MCF 10A (cell line): ENCODE data around the gene TIPARP. TPM values are rescaled to one million over a fixed set of nuclear protein-coding genes. Genes with fewer than 3 reads are reported as not detected.

Experiments
- BruUV-seq: library from RNA; stranded (reverse); fragments of 400-500 nt; replicated peaks from 2 replicates; lab custom pipeline; 2021; lab: Mats Ljungman, UMichigan
- CTCF ChIA-PET: fragments of 300-600 bp; sonication (Branson Sonifier 250); formaldehyde crosslinking; extraction: SDS; loops from one replicate; lab custom pipeline; 2021; ENCODE audit warnings: antibody characterized with exemption, inconsistent platforms; lab: Yijun Ruan, JAX
- POLR2A ChIA-PET: fragments of 300-600, 350-650 bp; sonication (Branson Sonifier 250); formaldehyde crosslinking; extraction: SDS; loops from one replicate; lab custom pipeline; 2020; ENCODE audit warnings: antibody characterized with exemption, inconsistent platforms; lab: Yijun Ruan, JAX
- DNase-seq: peaks from one replicate; pipeline ENCODE4 v3.0.0-alpha.2; 2018; ENCODE audit not compliant: unreplicated experiment
- H3K27ac Mint-ChIP-seq: one replicate; pipeline ENCODE4 v1.8.0; 2022; ENCODE audit warnings: mild to moderate bottlenecking, low read depth, mixed read lengths; ENCODE audit not compliant: unreplicated experiment
- H3K27me3 Mint-ChIP-seq: one replicate; pipeline ENCODE4 v1.8.0; 2022; ENCODE audit warnings: mixed read lengths; ENCODE audit not compliant: insufficient read depth, unreplicated experiment
- H3K36me3 Mint-ChIP-seq: one replicate; pipeline ENCODE4 v1.8.0; 2022; ENCODE audit warnings: mild to moderate bottlenecking, moderate library complexity, mixed read lengths; ENCODE audit not compliant: insufficient read depth, unreplicated experiment
- H3K4me1 Mint-ChIP-seq: one replicate; pipeline ENCODE4 v1.8.0; 2022; ENCODE audit warnings: mixed read lengths; ENCODE audit not compliant: insufficient read depth, unreplicated experiment
- H3K4me3 Mint-ChIP-seq: one replicate; pipeline ENCODE4 v1.8.0; 2022; ENCODE audit warnings: mild to moderate bottlenecking, moderate library complexity, mixed read lengths; ENCODE audit not compliant: unreplicated experiment
- H3K9me3 Mint-ChIP-seq: one replicate; pipeline ENCODE4 v1.8.0; 2022; ENCODE audit warnings: mixed read lengths; ENCODE audit not compliant: unreplicated experiment
- intact Hi-C: fragments of 100-400 bp; cut with micrococcal nuclease; formaldehyde crosslinking; loops from 2 replicates; pipeline ENCODE4 v1.14.1; 2022
- total RNA-seq: library from RNA; stranded (reverse); gene quantifications from 2 replicates; pipeline ENCODE4 v1.2.3, GENCODE V29; 2022
- TF ChIP-seq, protein P1 (sequence below): fragments of 200-600 bp; IDR thresholded peaks from one replicate; pipeline ENCODE4 v1.8.0; 2022; ENCODE audit warnings: antibody characterized with exemption, mild to moderate bottlenecking; ENCODE audit not compliant: unreplicated experiment

The TIPARP gene
- total RNA-seq, 1 experiment from 2014 or later: 50.0 TPM

DNA sequence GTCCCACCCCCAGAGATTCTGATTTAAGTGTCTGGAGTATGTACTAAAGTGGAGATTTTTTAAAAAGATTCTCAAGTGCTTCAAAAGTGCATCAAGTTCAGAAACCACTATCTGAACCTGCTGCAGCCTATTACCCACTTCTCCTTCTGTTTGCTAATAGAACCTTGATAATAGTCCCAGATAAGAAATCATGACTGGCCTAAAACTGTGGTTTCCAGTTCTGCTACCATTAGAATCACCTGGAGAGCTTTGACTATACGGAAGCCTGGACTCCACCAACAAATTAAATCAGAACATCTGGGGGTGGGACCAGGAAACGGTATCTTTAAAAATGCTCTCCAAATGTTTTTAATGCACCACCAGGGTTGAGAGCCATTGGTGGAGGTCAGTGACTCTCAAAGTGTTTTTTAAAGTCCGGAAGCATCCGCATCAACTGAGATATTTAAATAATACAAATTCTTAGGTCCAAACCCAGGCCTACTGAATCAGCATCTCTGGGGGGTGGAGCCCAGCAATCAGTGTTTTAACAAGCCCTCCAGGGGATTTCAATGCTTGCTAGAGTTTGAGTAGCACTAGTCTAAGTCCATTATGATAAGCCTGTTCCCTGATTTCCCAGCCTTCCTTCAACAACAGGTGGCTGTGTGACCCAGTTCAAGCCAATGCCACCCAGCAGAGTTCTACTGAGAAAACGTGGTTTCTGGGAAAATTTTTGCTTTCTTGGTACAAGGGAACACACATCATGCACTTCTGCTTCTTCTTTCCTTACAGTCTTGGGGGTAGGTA, 45.4 kb upstream of the TIPARP start:
- intact Hi-C loops: no loop called here
- H3K27ac Mint-ChIP-seq: no peak overlapping the region
- no TSS peak for BruUV-seq
- POLR2A ChIA-PET: interaction anchor here (0.7 to 2.1 kb wide), 9 partner anchors 9 to 460 kb away, joined by 3 to 16 read pairs (median 4); partner anchors contain the start of gene SSR3
- H3K27me3 Mint-ChIP-seq: no peaks in the 10 kb centered on the region
- H3K36me3 Mint-ChIP-seq: no peaks in the 10 kb centered on the region
- DNase-seq: no peak
- TF ChIP-seq, protein P1, sequence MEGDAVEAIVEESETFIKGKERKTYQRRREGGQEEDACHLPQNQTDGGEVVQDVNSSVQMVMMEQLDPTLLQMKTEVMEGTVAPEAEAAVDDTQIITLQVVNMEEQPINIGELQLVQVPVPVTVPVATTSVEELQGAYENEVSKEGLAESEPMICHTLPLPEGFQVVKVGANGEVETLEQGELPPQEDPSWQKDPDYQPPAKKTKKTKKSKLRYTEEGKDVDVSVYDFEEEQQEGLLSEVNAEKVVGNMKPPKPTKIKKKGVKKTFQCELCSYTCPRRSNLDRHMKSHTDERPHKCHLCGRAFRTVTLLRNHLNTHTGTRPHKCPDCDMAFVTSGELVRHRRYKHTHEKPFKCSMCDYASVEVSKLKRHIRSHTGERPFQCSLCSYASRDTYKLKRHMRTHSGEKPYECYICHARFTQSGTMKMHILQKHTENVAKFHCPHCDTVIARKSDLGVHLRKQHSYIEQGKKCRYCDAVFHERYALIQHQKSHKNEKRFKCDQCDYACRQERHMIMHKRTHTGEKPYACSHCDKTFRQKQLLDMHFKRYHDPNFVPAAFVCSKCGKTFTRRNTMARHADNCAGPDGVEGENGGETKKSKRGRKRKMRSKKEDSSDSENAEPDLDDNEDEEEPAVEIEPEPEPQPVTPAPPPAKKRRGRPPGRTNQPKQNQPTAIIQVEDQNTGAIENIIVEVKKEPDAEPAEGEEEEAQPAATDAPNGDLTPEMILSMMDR: no peak
- H3K9me3 Mint-ChIP-seq: no peaks in the 10 kb centered on the region
- H3K4me3 Mint-ChIP-seq: no peak overlapping the region
- peaks cover 16% of the 10 kb centered on the region for H3K4me1 Mint-ChIP-seq
- CTCF ChIA-PET: interaction anchor here (0.7 to 1.1 kb wide), 3 partner anchors 45 to 454 kb away, joined by 3 read pairs; no protein-coding TSS in a partner anchor

DNA sequence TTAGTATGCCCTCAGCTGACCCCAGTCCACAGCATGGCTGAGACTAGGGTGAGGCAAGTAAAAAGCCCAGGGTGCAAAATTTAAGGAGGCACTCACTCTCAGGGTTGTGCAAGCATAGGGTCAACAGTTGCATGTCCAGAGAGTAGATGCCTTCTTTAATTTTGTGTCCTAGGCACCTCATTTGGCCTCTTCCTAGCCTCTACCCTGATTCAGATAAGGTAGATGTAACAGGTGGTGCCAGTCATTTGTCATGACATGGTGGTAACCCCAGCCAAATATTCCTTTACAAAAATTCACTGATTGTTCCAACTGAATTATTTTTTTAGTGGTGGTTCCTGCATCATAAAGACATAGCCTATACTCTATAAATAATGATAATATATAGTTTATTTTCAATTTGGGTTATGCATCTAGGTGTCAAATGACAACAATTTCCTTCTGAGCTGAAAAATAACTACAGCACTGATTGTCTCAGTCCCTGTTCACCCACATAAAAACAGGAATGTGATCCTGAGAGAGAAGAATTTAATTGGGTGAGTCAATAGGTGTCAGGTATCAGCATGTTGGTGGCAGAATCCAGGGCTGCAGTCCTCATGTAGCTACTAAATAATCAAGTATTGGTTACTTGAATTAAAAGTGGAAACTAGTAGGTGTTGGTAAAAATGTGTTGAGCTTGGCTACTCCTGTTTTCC, 44.2 kb upstream of the TIPARP start:
- DNase-seq: peak; percentile 60
- peaks cover 16% of the 10 kb centered on the region for H3K4me1 Mint-ChIP-seq
- POLR2A ChIA-PET: interaction anchor here (1.3 to 2.1 kb wide), 2 partner anchors 10 to 76 kb away, joined by 4 to 16 read pairs; partner anchors contain the start of gene SSR3

DNA sequence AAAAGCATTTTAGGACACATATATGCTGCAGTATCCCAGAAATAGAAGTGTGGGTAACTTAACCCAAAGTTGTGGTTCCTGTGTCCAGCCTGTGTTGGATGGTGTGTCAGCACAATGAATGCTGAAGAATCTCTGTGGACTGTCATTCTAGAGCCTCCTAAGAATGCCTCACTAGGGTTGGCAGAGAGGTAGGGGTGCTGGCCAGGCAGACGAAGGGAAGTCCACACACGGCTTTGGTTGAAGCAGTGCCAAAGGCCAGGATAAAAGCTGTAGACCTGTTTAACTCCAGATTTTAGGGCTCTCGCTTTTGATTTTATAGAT, 43.7 kb upstream of the TIPARP start:
- intact Hi-C loops: no loop called here
- POLR2A ChIA-PET: interaction anchor here (1.0 to 2.1 kb wide), 3 partner anchors 10 to 458 kb away, joined by 3 to 16 read pairs (median 4); partner anchors contain the start of gene SSR3
- Mint-ChIP-seq H3K9me3 (no peaks in the 10 kb centered on the region), H3K27me3 (no peaks in the 10 kb centered on the region), H3K4me1 (peaks cover 15% of the 10 kb centered on the region), H3K27ac (no peak overlapping the region), H3K4me3 (no peak overlapping the region), H3K36me3 (no peaks in the 10 kb centered on the region)
- BruUV-seq: no TSS peak
- DNase-seq: no peak
- TF ChIP-seq, protein P1: no peak
- CTCF ChIA-PET: interaction anchor here (1.0 to 1.1 kb wide), 3 partner anchors 54 to 825 kb away, joined by 3 to 5 read pairs (median 3); no protein-coding TSS in a partner anchor

More for the DNA sequence above, 44.2 kb upstream of the TIPARP start:
- H3K9me3 Mint-ChIP-seq: no peaks in the 10 kb centered on the region
- no peak overlapping the region for H3K4me3 Mint-ChIP-seq
- no peaks in the 10 kb centered on the region for H3K27me3 Mint-ChIP-seq
- no peaks in the 10 kb centered on the region for H3K36me3 Mint-ChIP-seq
- intact Hi-C loops: no loop called here
- no peak overlapping the region for H3K27ac Mint-ChIP-seq
- CTCF ChIA-PET: interaction anchor here (0.6 to 1.1 kb wide), 4 partner anchors 27 to 825 kb away, joined by 3 read pairs; no protein-coding TSS in a partner anchor
- TF ChIP-seq, protein P1: no peak
- BruUV-seq: no TSS peak

DNA sequence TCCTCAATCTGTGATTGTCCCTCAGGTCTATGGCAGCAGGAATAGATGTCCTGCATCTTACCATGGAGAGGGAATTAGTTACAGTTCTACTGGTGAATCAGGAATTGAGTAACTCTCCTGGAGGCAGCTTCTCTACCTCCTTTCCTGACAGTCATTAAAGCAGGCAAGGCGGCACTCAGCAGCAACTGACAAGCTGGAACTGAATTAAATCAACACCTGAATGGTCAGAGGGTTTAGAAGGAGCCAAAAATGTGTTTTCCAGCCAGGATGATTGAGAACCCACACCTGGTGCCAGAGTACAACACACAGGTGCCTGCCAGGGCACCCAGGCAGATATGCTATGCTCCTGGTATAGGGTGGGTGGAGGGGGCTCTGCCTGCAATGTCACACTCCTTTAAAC, 43.1 kb upstream of the TIPARP start:
- intact Hi-C loops: no loop called here
- Mint-ChIP-seq H3K27me3 (no peaks in the 10 kb centered on the region), H3K36me3 (no peaks in the 10 kb centered on the region), H3K9me3 (no peaks in the 10 kb centered on the region), H3K4me1 (peaks cover 9% of the 10 kb centered on the region), H3K4me3 (no peak overlapping the region), H3K27ac (no peak overlapping the region)
- ChIA-PET POLR2A (interaction anchor here (1.0 to 2.1 kb wide), 3 partner anchors 11 to 457 kb away, joined by 3 to 16 read pairs (median 4); partner anchors contain the start of gene SSR3), CTCF (interaction anchor here (1.1 kb wide), 2 partner anchors 505 to 826 kb away, joined by 3 to 5 read pairs; no protein-coding TSS in a partner anchor)
- no TSS peak for BruUV-seq
- DNase-seq: peak; percentile 37
- TF ChIP-seq, protein P1: no peak
